Activated CD8-positive, alpha-beta T cell treated with anti-CD3 and anti-CD28 coated beads, Interleukin-2, amount 10 ng/mL, durations not matched to agents 7 days and 5 days (primary cell): ENCODE data around the gene TAS2R19. TPM values are rescaled to one million over a fixed set of nuclear protein-coding genes. Genes with fewer than 3 reads are reported as not detected.
"Not testable (repeated sequence)": the region's sequence is repeated elsewhere in the genome, so short reads cannot be mapped to it uniquely, and the experiment has no call there.

Experiments
- ATAC-seq: fragments of 150-1000 bp; cut with Tn5 transposase; one replicate; pipeline ENCODE4 v1.10.0; 2021; ENCODE audit warnings: moderate library complexity
- CTCF ChIA-PET: fragments of 350-600 bp; sonication (Branson Sonifier 250); formaldehyde crosslinking; loops from one replicate; lab custom pipeline; 2021; ENCODE audit warnings: antibody characterized with exemption; lab: Charles Lee
- POLR2A ChIA-PET: fragments of 350-600 bp; sonication (Branson Sonifier 250); formaldehyde crosslinking; loops from one replicate; lab custom pipeline; 2021; ENCODE audit warnings: antibody characterized with exemption; lab: Charles Lee
- DNase-seq: peaks from one replicate; pipeline ENCODE4 v3.0.0-alpha.2; 2020
- H3K27ac Mint-ChIP-seq: one replicate; pipeline ENCODE4 v1.8.0; 2021; ENCODE audit warnings: mild to moderate bottlenecking, mixed read lengths
- H3K27me3 Mint-ChIP-seq: one replicate; pipeline ENCODE4 v1.8.0; 2021; ENCODE audit warnings: low read depth, mixed read lengths
- H3K36me3 Mint-ChIP-seq: one replicate; pipeline ENCODE4 v1.8.0; 2021; ENCODE audit warnings: low read depth, mixed read lengths
- H3K4me1 Mint-ChIP-seq: one replicate; pipeline ENCODE4 v1.8.0; 2021; ENCODE audit warnings: low read depth, mixed read lengths
- H3K4me3 Mint-ChIP-seq: one replicate; pipeline ENCODE4 v1.8.0; 2021; ENCODE audit warnings: mild to moderate bottlenecking, mixed read lengths
- H3K9me3 Mint-ChIP-seq: one replicate; pipeline ENCODE4 v1.8.0; 2022; ENCODE audit warnings: mixed read lengths; ENCODE audit not compliant: insufficient read depth
- total RNA-seq, 2 experiments: library from RNA; stranded (reverse); gene quantifications; one replicate each; pipeline ENCODE4 v1.2.3, GENCODE V29; 2021

Gene TAS2R19, protein sequence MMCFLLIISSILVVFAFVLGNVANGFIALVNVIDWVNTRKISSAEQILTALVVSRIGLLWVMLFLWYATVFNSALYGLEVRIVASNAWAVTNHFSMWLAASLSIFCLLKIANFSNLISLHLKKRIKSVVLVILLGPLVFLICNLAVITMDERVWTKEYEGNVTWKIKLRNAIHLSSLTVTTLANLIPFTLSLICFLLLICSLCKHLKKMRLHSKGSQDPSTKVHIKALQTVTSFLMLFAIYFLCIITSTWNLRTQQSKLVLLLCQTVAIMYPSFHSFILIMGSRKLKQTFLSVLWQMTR
- 1 to 10 TPM; 1.9 to 2.1 TPM for total RNA-seq

DNA sequence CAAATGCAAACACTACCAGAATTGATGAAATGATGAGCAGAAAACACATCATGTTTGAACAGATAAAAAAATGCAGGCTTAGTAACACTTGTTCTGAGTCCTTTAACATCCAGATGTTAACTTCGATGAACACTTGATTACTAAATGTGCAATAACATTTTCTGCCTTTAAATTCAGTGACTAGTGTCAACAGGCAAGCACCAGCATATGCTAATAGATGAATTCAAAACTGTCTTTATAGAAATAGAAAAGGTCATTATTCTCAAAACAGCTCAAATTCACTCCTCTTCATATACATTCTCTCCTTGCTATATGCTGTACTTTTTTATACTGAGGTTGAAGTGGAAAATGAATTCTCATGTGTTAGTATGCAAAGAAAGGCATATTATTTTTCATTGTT is at the start of gene TAS2R19:
TSS of gene TAS2R19 (minus strand) at position 101 of the 400 bp plus-strand sequence. CDS start at position 52, 49 bp downstream.
- POLR2A ChIA-PET, result no interaction called here
- H3K27me3 Mint-ChIP-seq, result no peaks in the 10 kb centered on the region
- no peaks in the 10 kb centered on the region for H3K4me1 Mint-ChIP-seq
- H3K4me3 Mint-ChIP-seq, result no peak within 1 kb of the TSS
- CTCF ChIA-PET, result no interaction called here
- peaks cover 11% of the 10 kb centered on the region for H3K9me3 Mint-ChIP-seq
- no peak within 1 kb of the TSS for H3K27ac Mint-ChIP-seq
- ATAC-seq (no peak), DNase-seq (no peak)
- peaks cover 13% of the 10 kb centered on the region for H3K36me3 Mint-ChIP-seq

DNA sequence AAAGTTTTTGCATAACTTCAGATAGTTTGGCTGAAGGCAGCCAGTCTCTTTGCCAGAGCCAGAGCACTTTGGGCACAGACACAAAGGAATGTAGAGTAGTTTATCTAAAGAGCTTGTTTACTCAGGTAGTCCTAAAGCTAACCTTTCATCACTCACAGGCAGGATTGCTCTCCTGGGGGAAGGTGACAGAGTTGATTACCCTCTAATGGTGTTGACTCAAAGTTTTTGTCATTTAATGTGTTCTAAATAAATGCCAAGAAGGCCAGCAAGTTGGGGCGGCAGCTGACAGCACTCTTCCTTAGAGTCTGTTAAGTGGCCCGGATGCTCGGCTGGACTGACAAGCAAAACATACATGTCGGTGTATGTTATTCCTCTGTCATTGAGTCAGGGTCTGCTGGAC is 49.0 kb upstream of the TAS2R19 start:
- Mint-ChIP-seq H3K27ac (no peak overlapping the region), H3K36me3 (peaks cover 9% of the 10 kb centered on the region), H3K9me3 (no peaks in the 10 kb centered on the region), H3K4me1 (no peaks in the 10 kb centered on the region), H3K4me3 (no peak overlapping the region), H3K27me3 (no peaks in the 10 kb centered on the region)
- DNase-seq (no peak), ATAC-seq (no peak)
- POLR2A ChIA-PET, result no interaction called here
- CTCF ChIA-PET, result no interaction called here

DNA sequence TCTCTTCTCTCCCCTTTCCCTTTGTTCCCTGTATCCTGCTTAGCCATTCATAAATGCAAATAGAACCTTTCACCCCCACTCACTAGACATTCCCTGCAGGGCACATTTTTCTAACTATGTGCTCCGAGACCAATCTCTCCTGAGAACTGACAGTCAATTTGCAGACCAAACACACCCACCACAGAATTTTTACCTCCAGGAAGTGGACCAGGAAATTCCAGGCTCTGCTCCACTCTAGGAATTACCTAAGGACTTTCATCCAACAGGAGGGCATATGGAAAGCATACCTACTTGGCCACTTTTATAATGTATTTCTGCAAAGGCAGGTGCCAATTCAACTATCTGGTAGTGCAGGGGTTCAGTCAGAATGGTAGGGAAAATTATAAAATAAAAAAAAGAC is 48.6 kb upstream of the TAS2R19 start:
- peaks cover 10% of the 10 kb centered on the region for H3K36me3 Mint-ChIP-seq

DNA sequence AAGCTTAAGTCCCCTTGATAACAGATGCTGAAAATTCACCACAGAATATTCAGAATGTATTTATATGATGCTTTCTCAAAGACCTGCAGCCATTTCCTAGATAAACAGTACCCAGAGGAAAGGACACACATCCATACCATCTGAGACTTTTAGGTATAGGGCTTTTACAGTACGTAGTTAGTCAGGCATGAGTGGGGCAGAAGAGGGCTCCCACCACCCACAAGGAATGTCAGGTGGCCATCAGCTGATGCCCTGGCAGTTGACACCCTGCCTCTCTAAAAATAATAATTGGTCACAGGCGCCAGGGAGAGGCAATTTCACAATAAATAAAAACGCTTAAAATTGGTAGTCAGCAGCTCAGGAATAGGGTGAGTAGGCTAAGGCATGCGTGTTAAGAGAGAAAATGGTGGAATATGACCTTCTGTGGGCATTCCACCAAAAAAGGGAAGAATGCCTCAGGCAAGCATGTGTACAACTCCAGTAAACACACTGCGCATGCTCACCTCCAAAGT is 47.5 kb upstream of the TAS2R19 start:
- no peak overlapping the region for H3K4me3 Mint-ChIP-seq
- POLR2A ChIA-PET, result no interaction called here
- H3K36me3 Mint-ChIP-seq, result peaks cover 15% of the 10 kb centered on the region
- H3K4me1 Mint-ChIP-seq, result no peaks in the 10 kb centered on the region
- H3K27me3 Mint-ChIP-seq, result no peaks in the 10 kb centered on the region
- no peak overlapping the region for H3K27ac Mint-ChIP-seq
- ATAC-seq (no peak), DNase-seq (no peak)
- H3K9me3 Mint-ChIP-seq, result peaks cover 7% of the 10 kb centered on the region
- CTCF ChIA-PET, result no interaction called here

More for the DNA sequence above, 48.6 kb upstream of the TAS2R19 start:
- CTCF ChIA-PET, result no interaction called here
- Mint-ChIP-seq H3K4me1 (no peaks in the 10 kb centered on the region), H3K4me3 (no peak overlapping the region), H3K9me3 (peaks cover under 1% of the 10 kb centered on the region), H3K27me3 (no peaks in the 10 kb centered on the region), H3K27ac (no peak overlapping the region)
- no peak for ATAC-seq
- POLR2A ChIA-PET, result no interaction called here
- no peak for DNase-seq

DNA sequence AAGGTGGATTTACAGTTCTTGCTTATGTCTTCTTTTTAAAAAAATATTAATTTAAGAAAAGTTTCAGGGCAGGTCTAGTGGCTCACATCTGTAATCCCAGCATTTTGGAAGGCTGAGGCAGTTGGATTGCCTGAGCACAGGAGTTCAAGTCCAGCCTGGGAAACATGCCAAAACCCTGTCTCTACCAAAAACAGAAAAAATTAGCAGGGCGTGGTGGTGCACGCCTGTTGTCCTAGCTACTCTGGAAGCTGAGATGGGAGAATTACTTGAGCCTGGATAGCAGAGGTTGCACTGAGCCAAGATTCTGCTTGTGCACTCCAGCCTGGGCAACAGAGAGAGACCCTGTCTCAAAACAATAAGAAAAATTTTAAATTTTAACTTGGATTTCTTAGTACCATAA is 45.1 kb upstream of the TAS2R19 start:
- ChIA-PET CTCF (no interaction called here), POLR2A (no interaction called here)
- DNase-seq (no peak), ATAC-seq (no peak)
- no peak overlapping the region for H3K27ac Mint-ChIP-seq
- H3K36me3 Mint-ChIP-seq, result peaks cover 15% of the 10 kb centered on the region
- no peak overlapping the region for H3K4me3 Mint-ChIP-seq
- H3K9me3 Mint-ChIP-seq, result peaks cover 7% of the 10 kb centered on the region
- H3K4me1 Mint-ChIP-seq, result no peaks in the 10 kb centered on the region
- no peaks in the 10 kb centered on the region for H3K27me3 Mint-ChIP-seq

DNA sequence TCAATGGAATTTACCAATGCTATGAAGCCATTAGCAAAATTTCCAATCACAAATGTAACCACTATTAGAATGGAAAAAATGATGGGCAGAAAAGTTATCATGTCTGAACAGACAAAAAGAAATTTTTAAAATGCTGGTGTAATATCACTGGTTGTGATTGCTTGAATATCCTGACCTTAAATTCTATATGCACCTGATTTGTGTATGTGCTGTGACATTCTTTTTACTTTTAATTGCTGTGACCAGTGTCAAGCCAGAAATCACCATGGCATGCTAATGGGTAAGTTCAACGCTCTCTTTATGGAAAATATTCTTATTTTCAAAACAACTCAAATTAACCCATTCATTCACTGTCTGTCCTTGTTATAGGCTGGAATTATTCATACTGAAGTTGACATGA is 39.8 kb upstream of the TAS2R19 start, which contains the start of gene TAS2R46:
TSS of gene TAS2R46 (minus strand) at position 101 of the 400 bp plus-strand sequence. CDS start at position 101, 0 bp downstream.
- ATAC-seq, DNase-seq, H3K27ac Mint-ChIP-seq, H3K4me1 Mint-ChIP-seq, POLR2A ChIA-PET, H3K36me3 Mint-ChIP-seq, CTCF ChIA-PET, H3K27me3 Mint-ChIP-seq, H3K9me3 Mint-ChIP-seq, H3K4me3 Mint-ChIP-seq: not testable (repeated sequence)

DNA sequence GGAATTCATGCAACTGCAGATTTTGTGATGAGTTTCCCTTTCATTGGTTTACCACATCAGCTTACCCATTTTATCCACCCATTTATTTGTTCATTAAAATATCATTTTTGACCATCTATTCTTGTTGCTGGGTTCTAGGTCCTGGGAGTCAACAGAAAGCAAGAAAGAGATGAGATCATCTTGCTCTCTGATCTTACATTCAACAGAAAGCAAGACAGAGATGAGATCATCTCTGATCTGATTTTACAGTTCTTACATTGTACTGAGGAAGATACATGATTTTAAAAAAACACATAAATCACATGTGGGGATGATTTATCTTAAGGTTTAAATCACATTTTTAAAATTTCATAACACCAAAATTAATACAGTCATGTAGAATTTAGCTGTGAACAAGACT is 37.4 kb upstream of the TAS2R19 start:
- Mint-ChIP-seq H3K36me3 (peaks cover 14% of the 10 kb centered on the region), H3K27me3 (no peaks in the 10 kb centered on the region), H3K4me1 (no peaks in the 10 kb centered on the region), H3K9me3 (peaks cover 7% of the 10 kb centered on the region), H3K27ac (no peak overlapping the region), H3K4me3 (no peak overlapping the region)
- ChIA-PET POLR2A (no interaction called here), CTCF (no interaction called here)
- ATAC-seq, result no peak
- DNase-seq, result no peak

DNA sequence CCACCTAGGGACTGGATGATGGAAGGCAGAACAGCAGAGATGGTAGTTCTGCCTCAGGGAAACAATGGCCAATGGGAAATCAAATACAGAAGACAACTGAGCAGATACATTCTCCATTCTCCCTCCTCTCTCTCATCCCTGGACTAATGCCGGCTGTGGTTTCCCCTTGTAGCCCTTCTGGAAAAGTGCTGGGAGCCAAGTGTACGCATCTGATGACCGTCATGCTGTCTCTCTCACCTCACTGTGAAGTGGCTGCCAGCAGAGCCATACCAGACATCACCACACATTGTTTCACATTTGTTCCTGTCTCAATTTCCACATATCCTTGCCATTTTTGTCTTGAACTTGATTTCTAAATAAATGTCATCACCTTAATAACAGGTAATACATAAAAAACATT is 36.6 kb upstream of the TAS2R19 start:
- Mint-ChIP-seq H3K9me3 (peaks cover 7% of the 10 kb centered on the region), H3K4me1 (no peaks in the 10 kb centered on the region), H3K4me3 (no peak overlapping the region), H3K27ac (no peak overlapping the region), H3K36me3 (peaks cover 14% of the 10 kb centered on the region), H3K27me3 (no peaks in the 10 kb centered on the region)
- ChIA-PET CTCF (no interaction called here), POLR2A (no interaction called here)
- ATAC-seq (no peak), DNase-seq (no peak)

DNA sequence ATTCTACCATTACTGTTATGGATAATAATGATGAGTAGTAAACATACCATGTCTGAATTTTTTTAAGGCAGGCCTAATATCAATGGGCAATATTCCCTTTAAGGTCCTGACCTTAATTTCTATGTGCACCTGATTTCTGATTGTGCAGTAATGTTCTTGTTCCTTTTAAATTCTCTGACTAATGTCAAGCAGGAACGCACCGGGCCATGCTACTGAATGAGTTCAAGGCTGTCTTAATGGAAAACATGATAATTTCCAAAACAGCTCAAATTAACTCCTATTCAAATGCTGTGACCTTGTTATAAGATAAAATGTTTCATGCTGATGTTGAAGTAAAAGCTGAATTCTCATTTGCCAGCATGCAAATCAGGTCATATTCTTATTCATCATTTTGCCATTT is 32.9 kb upstream of the TAS2R19 start:
- no peaks in the 10 kb centered on the region for H3K27me3 Mint-ChIP-seq
- DNase-seq, result no peak
- H3K4me3 Mint-ChIP-seq, result no peak overlapping the region
- CTCF ChIA-PET, result no interaction called here
- H3K27ac Mint-ChIP-seq, result no peak overlapping the region
- no peak for ATAC-seq
- peaks cover 32% of the 10 kb centered on the region for H3K9me3 Mint-ChIP-seq
- peaks cover 30% of the 10 kb centered on the region for H3K36me3 Mint-ChIP-seq
- no peaks in the 10 kb centered on the region for H3K4me1 Mint-ChIP-seq
- POLR2A ChIA-PET, result no interaction called here

DNA sequence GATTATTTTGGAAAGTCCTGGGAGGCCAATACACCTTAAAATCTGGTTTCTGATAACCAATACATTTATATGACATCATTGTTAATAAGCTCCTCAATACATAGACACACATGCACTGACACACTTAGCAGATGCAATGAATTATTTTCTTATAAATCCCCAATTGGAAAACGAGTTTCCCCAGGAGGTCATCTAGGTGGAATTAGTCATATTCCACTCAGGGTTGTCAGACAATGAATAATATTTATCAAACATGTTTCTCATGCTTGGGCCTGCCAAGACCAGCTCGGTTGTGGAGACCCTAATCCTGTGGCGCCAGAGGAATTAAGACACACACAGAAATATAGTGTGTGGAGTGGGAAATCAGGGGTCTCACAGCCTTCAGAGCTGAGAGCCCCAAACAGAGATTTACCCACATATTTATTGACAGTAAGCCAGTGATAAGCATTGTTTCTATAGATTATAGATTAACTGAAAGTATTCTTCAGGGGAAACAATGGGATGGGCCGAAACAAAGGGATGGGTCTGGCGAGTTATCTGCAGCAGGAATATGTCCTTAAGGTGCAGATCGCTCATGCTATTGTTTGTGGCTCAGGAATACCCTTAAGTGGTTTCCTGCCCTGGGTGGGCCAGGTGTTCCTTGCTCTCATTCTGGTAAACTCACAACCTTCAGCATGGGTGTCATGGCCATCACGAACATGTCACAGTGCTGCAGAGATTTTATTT is 27.5 kb upstream of the TAS2R19 start:
- H3K27me3 Mint-ChIP-seq, ATAC-seq, POLR2A ChIA-PET, H3K4me1 Mint-ChIP-seq, DNase-seq, H3K4me3 Mint-ChIP-seq, CTCF ChIA-PET, H3K27ac Mint-ChIP-seq: not testable (repeated sequence)
- Mint-ChIP-seq H3K36me3 (peaks cover 37% of the 10 kb centered on the region), H3K9me3 (peaks cover 32% of the 10 kb centered on the region)

DNA sequence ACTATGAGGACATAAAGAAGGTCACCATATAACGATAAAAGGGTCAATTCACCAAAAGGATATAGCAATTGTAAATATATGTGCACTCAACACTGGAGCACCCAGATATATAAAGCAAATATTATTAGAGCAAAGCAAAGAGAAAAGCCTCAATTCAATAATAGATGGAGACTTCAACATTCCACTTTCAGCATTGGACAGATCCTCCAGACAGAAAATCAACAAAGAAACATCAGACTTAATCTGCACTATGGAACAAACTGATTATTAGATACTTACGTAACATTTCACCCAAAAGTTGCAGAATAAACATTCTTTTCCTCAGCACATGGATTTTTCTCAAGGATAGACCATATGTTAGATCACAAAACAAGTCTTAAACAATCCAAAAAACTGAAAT is 18.9 kb upstream of the TAS2R19 start:
- H3K27me3 Mint-ChIP-seq, H3K4me3 Mint-ChIP-seq, DNase-seq, POLR2A ChIA-PET, H3K4me1 Mint-ChIP-seq, H3K27ac Mint-ChIP-seq, CTCF ChIA-PET, H3K9me3 Mint-ChIP-seq, ATAC-seq: not testable (repeated sequence)
- peaks cover 44% of the 10 kb centered on the region for H3K36me3 Mint-ChIP-seq

DNA sequence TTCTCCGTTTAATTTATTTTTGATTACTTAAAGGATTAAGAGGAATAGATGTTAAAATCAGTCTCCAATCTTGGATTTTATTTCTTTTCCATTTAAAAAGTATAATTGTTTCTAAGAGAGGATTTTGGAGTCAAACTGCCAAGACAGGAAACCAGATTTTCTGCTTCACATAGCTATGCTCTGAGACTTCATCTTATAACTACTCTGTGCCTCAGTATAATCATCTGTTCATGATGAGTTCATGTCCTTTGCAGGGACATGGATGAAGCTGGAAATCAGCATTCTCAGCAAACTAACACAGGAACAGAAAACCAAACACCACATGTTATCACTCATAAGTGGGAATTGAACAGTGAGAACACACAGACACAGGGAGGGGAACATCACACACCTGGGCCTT is 17.7 kb upstream of the TAS2R19 start:
- Mint-ChIP-seq H3K36me3 (peaks cover 39% of the 10 kb centered on the region), H3K27me3 (no peaks in the 10 kb centered on the region), H3K27ac (no peak overlapping the region), H3K9me3 (no peaks in the 10 kb centered on the region), H3K4me3 (no peak overlapping the region), H3K4me1 (no peaks in the 10 kb centered on the region)
- ChIA-PET POLR2A (no interaction called here), CTCF (no interaction called here)
- ATAC-seq, result no peak
- no peak for DNase-seq
